Stromal cell of bone marrow (primary cell): ENCODE results near the gene FBXL17.
A peak's percentile ranks its signal among the peaks of the same experiment; 100 is the strongest.
"Not testable (repeated sequence)": the region's sequence is repeated elsewhere in the genome, so short reads cannot be mapped to it uniquely, and the experiment has no call there.

ENCODE experiments used
- DNase-seq: peaks from one replicate; pipeline ENCODE4 v3.0.0-alpha.2; 2012; ENCODE audit warnings: low read depth

FBXL17 gene

DNA sequence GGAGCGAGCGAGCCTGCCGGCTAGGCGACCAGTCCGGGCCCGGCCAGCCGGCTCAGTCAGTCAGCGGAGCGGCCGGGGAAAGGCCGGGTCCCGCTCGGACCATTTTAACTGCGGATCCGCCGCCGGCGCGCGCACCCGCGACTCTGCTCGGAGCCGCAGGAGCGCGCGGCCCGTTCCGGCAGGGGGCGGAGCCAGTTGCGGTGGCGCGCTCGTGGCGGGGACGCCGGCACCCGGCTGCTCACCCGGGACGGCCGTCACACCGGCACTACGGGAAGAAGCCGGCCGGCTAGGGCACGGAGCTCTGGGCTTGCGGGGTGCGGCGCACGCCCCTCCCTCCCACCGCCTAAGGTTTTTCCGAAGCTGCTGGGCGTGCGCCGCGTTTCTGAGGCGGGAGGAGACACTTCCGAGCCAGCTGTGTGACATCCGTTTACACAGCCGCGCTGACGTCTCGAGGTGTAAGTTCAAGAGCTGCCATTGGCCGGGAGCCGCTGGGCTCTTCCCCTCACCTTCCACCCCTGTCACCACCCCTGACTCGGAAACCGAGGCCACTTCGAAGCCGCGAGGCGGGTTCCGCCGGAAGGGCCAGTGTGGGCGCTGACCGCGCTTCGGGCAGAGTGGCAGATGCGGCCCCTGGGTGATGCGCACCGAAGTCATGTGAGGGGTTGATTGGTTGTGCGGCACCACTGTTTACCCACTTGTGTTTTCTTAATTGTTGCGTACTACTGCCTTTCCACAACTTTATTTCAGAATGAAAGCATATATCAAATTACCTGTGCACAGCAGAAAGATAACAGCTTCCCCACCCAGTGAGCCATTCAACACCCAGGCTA is at the start of gene FBXL17:
FBXL17 (minus strand) TSS at position 145 of the 830 bp plus-strand sequence.
- peak; percentile 88 for DNase-seq

DNA sequence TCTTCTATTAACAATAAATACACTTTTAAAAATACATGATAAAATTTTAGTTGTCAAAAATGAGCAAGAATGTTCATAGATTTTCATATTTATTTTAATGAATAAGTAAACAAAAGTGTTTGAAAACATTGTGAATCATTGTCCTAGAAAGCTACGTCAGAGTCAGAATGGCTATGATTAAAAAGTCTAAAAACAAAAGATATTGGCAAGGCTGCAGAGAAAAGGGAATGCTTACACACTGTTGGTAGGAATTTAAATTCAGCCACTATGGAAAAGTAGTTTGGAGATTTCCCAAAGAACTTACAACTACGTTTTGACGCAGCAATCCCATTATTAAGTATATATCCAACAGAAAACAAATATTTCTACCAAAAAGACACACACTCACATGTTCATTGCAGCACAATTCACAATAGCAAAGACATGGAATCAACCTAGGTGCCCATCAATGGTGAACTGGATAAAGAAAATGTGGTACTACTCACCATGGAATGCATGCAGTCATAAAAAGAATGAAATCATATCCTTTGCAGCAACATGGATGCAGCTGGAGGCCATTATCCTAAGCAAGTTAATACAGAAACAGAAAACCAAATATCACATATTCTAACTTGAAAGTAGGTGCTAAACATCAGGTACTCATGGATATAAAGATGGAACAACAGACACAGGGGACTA is 49.2 kb upstream of the FBXL17 start:
- DNase-seq: no peak

DNA sequence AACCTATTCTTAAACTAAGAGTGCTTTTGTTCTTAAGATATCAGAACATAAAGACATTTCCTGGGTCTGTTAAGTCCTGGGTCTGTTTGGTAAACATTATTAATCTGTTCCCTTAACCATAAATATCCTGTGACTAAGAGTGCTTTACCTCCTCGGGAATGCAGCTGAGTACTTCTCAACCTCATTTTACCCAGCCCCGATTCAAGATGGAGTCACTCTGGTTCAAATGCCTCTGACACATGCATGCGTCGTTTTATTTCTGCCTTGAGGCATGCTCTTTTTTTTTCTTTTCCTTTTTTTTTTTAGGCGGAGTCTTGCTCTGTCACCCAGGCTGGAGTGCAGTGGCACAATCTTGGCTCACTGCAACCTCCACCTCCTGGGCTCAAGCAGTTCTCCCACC is 39.8 kb upstream of the FBXL17 start:
- no peak for DNase-seq

DNA sequence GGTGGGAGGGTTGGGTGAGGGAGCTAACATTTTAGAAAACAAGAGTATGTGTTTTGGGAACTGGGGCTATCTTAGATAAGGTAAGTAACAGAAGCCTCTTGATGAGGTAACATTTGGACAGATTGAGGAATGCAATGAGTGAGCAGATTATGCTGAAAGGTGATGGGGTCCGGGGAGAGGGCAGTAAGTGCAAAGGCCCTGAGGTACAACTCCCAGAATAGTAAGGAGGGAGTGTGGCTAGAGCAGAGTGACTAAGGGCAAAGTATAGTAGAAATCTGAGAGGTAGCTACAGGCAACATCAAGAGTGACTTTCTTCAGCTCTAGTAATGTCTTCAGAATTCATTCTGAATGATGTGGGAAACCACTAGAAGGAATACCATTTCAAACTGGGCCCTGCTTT is 38.9 kb upstream of the FBXL17 start:
- DNase-seq: no peak

- DNase-seq: no peak
Observed at GRCh38 chr5:108420158-108420557, 38.3 kb upstream of the FBXL17 start.

DNA sequence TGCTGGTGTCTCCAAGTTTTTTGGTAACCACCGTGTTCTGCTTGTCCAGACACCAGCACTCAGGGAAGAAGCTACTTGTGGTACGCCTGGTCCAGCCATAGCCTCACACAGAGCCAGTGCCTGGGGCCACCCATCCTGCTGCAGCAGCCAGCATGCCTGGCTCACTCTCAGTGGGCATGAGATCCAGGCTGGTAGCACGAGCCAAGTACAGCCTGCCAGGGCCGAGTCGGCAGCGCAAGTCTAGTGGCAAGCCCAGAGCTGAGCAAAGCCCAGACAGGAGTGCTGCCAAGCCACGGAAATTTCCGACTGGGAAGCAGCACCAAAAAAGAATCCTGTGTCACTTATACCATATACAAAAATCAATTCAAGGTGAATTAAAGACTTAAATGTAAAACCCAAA is 36.3 kb upstream of the FBXL17 start:
- DNase-seq: peak; percentile 15

DNA sequence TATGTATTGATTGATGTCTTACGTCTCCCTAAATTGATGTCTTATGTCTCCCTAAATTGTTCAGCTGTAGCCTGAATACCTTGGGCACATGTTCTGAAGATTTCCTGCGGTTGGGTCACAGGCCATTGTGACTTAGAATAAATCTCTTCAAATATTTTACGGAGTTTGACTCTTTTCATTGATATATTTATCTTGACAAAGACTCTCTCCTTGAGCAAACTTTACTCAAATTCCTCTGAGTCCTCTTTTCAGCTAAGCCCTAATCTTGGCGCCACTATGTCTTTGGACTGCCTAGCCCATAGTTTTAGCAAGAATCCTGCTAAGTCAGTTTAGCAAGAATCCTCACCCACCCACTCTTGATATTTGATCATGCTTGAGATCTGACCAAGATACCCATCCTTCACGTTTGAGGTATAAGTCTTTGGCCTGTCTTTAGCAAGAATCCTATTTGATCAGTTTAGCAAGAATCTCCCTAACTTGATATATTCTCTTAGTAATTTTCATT is 35.3 kb upstream of the FBXL17 start:
- DNase-seq: no peak

DNA sequence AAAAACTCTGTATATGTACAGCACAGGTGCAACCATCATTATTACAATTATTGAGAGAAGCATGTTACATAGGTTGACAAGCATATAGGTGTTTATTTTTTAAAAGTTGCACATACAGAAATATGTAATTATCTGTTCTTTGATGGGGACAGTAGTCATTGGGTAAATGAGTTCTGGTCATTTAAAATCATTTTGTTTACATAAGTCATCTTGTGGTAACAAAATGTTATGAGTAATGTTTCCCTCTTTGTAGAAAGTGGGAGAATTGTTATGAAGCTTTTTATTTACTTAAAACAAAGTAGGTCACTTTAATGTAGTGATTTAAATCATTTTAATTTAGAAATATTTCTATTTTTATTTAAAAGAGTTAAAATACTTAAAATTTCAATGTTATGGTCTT is 33.8 kb upstream of the FBXL17 start:
- DNase-seq: no peak

DNA sequence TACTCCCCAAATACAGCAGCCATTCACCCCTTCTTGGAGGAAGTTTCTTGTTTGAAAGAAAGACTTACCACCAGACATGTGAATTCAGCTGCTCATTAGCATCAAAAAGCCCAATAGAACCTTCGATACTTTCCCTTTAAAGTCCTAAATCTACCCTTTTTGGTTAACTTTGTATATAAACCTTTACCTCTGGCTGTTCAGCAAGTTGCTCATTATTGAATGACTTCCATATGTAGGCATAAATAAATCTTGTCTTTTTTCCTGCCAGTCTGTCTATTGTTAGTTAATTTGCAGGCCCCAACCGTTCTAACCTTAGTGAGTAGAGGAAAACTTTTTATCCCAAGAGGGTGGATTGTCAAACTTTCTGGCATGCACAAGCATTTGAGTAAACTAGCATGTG is 27.9 kb upstream of the FBXL17 start:
- DNase-seq: no peak

DNA sequence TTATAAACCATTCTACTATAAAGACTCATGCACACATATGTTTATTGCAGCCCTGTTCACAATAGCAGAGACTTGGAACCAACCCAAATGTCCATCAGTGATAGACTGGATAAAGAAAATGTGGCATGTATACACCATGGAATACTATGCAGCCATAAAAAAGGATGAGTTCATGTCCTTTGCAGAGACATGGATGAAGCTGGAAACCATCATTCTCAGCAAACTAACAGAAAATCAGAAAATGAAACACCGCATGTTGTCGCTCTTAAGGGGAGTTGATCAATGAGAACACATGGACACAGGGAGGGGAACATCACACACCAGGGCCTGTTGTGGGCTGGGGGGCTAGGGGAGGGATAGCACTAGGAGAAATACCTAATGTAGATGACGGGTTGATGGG is 23.3 kb upstream of the FBXL17 start:
- not testable (repeated sequence) for DNase-seq

GRCh38 chr5:108398964-108399363 is 17.1 kb upstream of the FBXL17 start:
- no peak for DNase-seq

DNA sequence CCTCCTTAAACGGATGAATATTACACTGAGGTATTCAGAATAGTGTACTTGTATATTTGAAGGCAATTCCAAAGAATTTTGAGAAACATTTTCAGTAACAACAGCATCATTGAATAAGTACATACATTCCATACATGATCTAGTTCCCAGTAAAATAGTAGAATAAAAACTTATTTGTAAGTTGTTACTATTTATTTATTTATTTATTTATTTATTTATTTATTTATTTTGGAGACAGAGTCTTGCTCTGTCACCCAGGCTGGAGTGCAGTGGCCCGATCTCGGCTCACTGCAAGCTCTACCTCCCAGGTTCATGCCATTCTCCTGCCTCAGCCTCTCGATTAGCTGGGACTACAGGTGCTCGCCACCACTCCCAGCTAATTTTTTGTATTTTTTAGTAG is 14.9 kb upstream of the FBXL17 start:
- not testable (repeated sequence) for DNase-seq

DNA sequence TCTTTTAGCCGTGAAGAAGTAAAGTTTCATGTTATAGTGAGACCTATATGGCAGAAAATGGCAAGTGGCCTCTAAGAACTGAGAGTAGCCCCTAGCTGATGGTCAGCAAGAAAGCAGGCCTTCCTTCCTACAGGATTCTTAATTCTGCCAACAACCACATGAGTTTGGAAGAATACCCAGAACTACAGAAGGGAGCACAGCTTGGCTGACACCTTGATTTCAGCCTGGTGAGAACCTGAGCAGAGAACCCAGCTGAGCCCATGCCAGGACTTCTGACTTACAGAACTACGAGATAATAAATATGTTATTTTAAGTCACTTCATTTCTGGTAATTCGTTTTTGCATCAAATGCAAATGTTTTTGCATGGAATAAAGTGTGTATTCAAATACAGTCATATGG is 5.9 kb upstream of the FBXL17 start:
- DNase-seq: no peak

DNA sequence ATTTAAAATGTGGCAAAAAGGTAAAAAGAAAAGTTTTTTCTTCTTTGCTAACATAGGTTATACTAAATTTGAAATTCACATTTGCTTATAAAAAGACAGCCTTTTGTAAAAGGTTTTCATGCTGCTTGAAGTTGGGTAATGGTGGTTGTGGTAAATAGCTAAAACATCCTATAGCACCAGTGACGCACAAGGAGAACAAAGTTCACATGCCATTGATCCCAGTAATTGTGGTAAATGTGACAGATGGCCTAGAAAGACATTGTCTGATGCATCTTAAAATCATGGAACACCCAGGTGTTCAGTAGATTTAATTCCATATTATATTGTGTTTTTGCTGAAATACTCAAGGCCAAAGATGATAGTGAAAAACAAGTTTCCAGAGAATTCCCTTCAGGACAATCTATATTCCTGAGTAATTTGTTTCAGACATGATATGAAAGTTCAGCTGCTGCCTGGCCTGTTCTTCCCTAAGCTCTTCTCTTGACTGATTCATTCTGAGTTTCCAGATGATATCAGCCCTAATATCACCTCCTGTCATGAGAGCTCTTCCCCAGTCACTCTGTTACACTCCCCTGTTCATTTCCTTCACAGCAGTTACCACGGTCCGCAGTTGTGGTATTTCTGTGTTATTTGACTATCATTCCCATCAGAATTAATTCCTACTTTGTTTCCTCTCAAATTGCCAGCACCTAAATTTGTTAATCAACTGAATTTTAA is 4.6 kb upstream of the FBXL17 start:
- DNase-seq: no peak

DNA sequence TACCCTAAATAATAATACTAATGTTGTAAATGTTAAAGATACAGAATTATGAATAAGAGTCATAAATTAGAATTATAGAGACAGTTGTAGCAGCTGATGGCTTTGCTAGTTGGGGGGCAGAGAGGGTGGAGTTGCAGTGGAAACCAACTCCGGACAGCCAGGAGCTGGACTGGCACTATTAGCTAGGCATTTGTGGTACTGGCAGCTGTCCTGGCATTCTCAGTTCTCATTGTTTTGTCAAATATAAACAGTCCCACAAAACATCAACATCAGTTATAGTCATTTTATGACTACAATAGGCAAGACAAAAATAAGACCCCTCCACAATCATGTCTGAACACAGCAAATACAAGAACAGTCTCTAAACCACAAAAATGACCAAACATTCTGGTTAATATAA is 2.8 kb upstream of the FBXL17 start:
- DNase-seq: no peak

DNA sequence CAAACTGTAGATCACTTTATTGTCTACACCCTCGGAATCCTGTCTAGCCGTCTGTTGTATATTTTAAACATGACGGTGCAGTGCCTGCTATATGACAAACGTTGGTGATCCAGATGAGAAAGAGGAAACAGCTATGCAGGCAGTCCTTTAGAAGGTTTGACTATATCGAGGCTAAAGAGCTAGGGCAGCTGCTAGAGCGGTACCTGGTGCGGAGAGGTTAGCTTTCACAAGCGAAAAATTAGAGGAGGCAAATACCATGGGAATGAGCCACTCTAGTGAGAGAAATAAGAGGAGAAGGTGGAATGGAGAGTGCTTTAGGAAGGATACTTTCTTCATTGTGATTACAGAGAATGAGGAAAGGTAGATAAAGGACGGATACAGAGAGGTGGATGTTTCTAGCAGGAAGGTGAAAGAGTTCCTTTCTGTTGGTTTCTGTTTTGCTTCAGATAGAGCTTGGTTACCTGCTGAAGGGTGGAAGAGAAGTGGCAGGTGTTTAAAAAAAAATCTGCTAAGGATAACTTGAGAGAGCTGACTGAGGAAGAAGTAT is 959 bp upstream of the FBXL17 start:
- DNase-seq: no peak

DNA sequence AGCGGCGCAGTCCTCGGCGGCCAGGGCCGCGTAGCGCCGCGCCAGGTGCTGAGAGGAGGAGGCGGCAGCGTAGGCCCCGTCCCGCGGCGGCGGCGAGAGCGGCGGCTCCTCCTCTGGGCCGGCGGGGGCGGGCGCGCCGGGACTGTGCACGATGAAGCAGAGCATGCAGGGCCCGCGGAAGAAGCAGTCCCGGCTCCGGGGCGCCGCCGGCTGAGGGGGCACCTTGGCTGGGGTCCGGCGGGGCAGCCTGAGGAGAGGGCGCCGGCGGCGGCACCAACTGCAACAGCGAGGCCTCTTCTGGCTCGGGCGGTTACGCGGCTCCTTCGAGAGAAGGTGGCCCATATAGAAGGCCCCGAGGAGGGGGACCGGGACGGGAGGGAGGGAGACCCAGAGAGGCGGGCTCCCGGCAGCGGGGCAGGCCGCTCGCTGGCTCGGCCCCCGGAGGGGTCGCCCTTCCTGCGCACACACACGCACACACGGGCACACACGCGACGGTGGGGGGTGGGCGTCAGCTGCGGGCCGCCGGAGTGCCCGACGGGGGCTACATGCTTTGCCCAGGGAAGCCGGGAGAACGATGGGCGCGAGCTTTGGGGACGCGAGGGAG is 446 bp downstream of the FBXL17 start:
- DNase-seq: peak; percentile 57

DNA sequence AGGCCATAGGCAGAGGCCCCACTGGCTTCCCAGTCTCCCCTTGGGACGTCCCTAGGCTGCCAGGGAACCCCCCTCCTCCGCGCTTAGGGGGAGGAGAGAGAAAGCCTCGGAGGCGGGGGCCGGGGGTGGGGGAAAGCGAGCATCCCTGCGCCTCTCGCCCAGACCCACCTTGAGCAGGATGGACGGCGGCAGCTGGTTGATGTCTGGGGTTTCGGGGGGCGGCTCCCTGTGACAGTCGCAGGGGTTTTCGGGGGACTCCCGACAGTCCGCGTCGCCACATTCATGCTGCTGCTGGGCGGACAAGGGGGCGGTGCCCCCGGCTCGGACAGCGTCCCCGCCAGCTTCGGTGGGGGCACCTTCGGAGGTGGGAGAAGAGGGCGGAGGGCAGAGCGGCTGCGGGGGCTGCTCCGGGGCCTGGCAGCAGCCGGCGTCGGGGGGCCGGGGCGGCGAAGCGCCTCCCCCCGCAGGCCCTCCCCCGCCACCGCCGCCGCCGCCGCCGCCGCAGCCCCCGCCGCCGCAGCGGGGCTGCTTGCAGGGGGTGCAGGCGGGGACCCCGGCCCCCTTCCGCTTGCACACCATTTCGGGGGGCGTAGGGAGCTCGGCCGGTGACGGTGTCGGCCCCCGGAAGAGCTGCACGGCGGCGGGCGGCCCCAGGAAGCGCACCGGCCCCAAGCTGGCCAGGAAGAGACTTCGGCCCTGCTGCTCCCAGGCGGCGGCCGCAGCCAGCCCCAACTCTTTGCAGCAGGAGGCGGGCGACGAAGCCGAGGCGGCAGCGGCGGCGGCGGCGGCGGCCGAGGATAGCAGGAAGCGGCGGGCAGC is 1.2 kb downstream of the FBXL17 start:
- DNase-seq: no peak

GRCh38 chr5:108379722-108380530 is 2.0 kb downstream of the FBXL17 start:
- no peak for DNase-seq

DNA sequence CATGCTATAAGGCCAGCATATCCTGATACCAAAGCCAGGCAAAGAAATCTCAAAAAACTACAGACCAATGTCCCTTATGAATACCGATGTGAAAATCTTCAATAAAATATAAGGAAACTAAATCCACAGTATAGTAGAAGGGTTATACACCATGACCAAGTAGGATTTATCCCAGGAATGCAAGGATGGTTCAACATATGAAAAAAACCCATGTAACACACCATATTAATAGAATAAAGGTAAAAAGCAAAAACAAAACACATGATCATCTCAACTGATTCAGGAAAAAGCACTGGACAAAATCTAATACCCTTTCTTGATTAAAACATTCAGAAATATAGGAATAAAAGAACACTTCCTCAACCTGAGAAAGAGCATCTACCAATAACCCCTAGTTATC is 6.1 kb downstream of the FBXL17 start:
- no peak for DNase-seq
